Urothelium cell line (cell line): ENCODE data around the gene UBE2E1.

Experiments
- DNase-seq: peaks from one replicate; pipeline ENCODE4 v3.0.0; 2011; ENCODE audit warnings: low spot score, mixed read lengths
- FAIRE-seq: peaks from 2 replicates; lab custom pipeline; 2011; peaks lifted over from hg19 to GRCh38; lab: Jason Lieb, UNC

The UBE2E1 gene

GRCh38 chr3:23817508-23818223 lies 11.9 kb downstream of the UBE2E1 start:
- DNase-seq (no peak), FAIRE-seq (no peak)

DNA sequence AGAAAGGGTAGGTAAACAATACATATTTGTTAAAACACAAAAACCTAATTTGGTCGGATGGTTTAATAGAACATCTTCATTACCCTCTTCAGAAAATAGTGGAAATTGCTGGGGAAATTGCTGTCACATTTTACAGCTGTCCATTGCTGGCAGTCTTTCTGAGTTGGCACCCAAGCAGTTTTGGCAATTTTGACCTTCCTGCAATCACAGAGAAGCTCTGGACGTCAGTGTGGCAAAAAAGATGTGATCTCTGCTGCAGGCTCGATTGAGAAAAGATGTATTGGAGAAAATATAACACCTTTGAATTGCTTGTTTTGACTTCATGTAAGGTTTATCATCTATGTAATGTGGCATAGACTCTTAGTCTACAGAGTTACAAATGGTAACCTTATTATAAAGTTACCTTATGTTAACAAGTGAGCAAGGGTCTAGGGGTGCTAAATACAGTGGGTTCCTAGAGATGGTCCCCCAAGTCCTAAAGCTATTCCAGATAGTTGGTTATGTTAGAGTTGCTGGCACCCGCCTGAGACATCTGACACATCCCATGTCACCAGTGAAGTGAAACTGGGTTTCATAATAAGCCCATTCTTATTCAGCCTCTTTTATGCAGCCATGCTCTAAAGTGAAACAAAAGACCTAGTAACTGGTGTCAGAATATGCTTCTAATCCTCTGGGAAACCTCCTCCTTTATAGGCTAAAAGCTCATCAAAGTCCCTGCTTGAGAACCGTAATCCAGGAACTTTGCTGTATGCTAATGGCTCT lies 14.0 kb downstream of the UBE2E1 start:
- DNase-seq (no peak), FAIRE-seq (no peak)

GRCh38 chr3:23820888-23821287 lies 15.1 kb downstream of the UBE2E1 start:
- DNase-seq, result no peak
- no peak for FAIRE-seq

GRCh38 chr3:23821858-23822257 lies 16.1 kb downstream of the UBE2E1 start:
- no peak for DNase-seq
- no peak for FAIRE-seq

DNA sequence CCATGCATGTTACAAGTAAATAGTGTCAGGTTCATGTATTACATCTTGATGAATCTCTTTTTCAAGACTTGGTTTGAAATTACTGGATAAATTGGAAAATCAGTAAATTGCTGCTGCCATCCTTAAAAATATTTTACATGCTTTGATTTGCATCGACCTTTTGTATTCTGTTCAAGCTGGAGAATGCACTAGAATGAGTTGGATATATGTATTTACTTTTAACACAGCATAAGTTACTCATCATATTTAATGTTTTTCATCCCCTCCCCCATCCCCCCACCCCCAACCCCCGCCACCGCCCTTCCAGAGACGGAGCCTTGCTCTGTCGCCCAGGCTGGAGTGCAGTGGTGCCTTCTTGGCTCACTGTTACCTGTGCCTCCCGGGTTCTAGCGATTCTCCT lies 16.8 kb downstream of the UBE2E1 start:
- FAIRE-seq, result no peak
- no peak for DNase-seq

DNA sequence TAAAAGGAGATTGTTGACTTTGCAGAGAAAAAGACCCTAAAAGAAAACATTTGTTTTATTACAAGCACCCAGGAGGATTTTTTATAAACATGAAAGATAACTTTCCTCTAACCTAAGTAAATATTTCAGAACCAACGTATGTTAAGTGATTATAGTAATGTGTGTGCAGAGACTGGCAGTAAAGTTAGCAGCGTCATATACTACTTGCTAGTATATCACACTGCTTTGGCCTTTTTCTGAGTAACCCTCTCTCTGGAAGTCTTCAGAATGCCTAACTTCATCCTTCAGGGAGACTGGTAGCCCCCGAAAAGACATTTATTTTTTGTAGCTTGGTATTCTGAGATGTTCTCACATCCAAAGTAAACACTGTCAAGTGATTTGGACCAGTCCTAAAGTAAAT lies 17.9 kb downstream of the UBE2E1 start:
- FAIRE-seq, result no peak

DNA sequence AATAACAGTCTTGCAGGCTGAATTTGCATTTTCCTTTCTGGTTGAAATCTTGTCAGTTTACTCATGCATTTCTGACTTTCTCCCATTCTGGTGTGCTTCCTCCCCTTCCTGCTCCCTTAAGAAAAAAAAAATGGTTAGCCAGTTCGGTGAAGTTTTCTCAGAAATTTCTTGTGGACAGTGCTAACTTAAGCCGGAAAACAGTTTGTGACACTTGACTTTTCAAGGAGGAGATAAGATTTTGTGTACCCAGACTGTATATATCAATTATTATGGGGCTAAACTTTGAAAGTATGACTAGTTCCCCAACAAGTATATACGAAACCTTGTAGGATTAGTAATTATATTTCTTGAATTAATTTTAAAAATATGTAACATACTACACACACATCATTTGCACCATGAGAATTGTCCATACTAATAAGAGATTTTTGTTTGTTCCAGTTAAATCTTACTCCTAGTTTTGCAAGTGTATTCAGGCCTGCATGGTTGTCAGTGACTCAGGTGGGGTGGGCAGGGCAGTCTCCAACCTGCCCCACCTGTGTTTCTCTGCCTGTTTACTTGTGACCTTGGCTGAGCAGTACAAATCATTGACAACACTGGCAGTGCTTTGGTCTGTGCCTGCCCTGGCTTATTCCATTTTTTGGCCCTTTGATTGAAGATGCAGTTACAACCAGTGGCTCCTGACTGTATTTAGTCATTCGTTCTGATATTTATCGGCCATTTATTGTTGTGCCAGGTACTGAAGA lies 19.1 kb downstream of the UBE2E1 start:
- DNase-seq, result no peak
- no peak for FAIRE-seq

More for the DNA sequence above, 17.9 kb downstream of the UBE2E1 start:
- DNase-seq, result no peak

DNA sequence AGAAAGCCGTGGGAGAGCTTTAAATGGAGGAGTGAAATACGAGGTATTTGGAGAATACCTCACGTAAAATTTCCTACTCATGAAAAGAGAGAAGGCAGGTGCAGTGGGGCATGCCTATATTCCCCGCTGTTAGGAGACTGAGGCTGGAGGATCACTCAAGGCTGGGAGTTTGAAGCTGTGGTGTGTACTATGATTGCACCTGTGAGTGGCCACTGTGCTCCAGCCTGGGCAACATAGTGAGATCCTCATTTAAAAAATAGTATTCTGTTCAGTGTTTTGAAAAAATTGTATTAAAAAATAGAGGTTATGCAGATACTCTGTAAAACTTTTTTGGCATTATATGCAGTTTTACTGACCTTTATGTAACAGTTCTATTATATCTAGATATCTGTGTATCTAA lies 20.0 kb downstream of the UBE2E1 start:
- FAIRE-seq, result no peak
- DNase-seq, result no peak

- DNase-seq (no peak), FAIRE-seq (no peak)
These were observed 20.8 kb downstream of the UBE2E1 start for GRCh38 chr3:23826382-23827064.

DNA sequence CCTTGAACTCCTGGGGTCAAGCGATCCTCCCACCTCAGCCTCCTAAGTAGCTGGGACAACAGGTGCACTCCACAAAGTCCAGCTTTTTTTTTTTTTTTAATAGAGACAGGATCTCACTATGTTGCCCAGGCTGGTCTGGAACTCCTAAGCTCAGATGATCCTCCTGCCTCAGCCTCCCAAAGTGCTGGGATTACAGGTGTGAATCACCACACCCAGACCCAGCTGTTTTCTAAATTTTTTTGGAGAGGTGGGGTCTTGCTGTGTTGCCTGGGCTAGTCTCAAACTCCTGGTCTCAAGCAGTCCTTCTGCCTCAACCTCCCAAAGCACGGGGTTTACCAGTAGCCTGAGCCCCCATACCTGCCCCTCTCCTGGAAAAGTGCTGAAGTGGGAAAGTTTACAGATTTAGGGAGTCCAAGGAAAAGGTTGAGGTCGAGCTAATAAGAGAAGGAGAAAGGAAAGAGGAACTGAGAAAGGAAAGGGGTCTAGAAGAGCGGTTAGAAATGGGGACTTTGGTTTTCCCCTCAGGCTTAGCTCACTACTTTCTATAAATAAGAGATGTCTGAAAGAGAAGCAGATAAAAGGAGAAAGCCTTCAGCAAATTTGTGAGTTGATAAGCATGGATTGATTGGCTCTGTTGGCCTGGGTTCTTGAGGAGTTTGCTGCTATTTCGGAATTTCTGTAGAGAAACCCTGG lies 23.6 kb downstream of the UBE2E1 start:
- no peak for FAIRE-seq
- no peak for DNase-seq

- no peak for DNase-seq
- FAIRE-seq, result no peak
These were observed 25.2 kb downstream of the UBE2E1 start for GRCh38 chr3:23830869-23831484.

DNA sequence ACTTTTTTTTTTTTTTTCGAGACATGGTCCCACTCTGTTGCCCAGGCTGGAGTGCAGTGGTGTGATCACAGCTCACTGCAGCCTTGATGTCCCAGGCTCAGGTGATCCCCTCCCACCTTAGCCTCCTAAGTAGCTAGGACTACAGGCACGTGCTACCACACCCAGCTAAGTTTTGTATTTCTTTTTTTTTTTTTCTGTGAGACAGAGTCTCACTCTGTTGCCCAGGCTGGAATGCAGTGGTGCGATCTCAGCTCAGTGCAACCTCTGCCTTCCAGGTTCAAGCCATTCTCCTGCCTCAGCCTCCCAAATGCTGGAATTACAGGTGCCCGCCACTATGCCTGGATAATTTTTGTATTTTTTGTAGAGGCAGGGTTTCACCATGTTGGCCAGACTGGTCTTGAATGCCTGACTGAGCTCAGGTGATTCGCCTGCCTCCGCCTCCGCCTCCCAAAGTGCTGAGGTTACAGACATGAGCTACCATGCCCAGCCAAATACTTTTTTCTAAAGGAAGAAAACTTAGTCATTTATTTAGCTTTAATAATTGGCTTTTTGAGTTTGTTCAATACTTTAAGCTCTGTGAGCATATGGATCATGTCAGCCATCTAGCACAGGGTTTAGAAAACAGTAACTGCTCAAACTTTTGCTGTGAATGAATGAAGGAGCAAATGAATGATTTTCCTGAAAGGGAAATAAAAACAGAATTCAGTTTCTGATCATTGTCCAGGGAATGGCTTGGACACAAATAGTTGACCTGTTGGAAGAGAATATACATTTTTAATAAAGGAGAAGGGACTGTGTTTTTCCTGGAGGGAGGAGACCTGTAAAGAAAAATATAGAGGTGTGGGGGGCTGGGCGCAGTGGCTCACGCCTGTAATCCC lies 26.0 kb downstream of the UBE2E1 start:
- DNase-seq, result no peak
- no peak for FAIRE-seq

DNA sequence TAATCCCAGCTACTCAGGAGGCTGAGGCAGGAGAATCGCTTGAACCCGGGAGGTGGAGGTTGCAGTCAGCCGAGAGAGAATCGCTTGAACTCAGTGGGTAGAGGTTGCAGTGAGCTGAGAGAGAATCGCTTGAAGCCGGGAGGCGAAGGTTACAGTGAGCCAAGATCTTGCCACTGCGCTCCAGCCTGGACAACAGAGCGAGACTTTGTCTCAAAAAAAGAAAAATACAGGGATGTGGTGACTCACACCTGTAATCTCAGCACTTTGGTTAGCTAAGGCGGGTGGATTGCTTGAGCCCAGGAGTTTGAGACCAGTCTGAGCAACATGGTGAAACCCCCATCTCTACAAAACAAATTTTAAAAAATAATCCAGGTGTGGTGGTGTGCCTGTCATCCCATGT lies 26.8 kb downstream of the UBE2E1 start:
- no peak for DNase-seq
- FAIRE-seq, result no peak

GRCh38 chr3:23834082-23834870 lies 28.5 kb downstream of the UBE2E1 start:
- DNase-seq, result no peak
- FAIRE-seq, result no peak

GRCh38 chr3:23835087-23835486 lies 29.3 kb downstream of the UBE2E1 start:
- DNase-seq (no peak), FAIRE-seq (no peak)

DNA sequence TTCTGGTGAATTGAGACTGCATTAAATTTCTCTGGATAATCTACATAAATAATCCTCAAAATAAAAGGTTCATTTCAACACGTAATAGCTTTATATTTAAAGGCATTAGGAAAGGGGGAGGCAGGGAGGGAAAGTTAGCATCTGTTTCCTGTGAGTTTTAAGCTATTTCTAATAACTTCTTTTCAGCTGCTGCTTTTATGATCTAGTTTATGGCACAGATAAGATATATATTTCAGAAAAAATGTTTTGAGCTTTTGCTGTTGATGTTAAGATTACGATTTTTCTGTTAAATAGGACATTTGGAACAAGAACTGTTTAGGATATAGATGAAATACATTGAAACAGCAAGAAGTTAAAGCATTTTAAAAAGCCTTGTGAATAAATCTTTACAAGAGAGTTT lies 30.0 kb downstream of the UBE2E1 start:
- DNase-seq (no peak), FAIRE-seq (no peak)

DNA sequence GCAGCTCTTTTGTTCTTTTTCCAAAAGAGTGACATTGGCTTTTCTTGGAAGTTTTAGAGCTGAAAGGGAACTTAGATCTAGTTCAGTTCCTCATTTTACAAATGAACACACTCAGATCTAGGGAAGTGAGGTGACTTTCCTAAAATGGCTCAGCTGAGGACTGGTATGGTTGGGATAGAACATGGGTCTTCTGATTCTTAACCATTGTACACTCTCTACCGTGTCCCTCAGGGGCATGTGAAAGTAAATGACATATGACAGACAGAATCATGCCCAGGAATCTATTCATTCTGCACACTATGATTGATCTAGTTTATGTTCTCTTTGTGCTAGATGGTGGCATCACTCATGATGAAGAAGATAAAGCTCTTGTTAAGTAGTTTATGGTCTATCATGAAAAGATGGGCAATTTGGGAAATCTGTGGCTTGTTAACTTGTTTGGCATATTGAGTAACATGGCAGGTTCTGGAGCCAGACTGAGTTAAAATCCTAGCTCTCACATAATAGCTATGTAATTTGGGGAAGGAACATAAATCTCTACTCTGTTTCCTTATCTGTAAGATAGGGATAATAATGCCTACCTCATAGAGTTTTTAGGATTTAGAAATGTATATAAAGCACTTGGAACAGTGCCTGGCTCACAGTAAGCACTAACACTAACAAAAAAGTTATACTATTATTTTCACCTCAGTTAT lies 30.9 kb downstream of the UBE2E1 start:
- DNase-seq (no peak), FAIRE-seq (no peak)

- no peak for FAIRE-seq
- DNase-seq, result no peak
These were observed 31.5 kb downstream of the UBE2E1 start for GRCh38 chr3:23837286-23837685.
